NAMALWA (cell line): ENCODE results near the gene DPEP2NB.
"Not testable (repeated sequence)": the region's sequence is repeated elsewhere in the genome, so short reads cannot be mapped to it uniquely, and the experiment has no call there.

Source experiments
- DNase-seq: peaks from one replicate; pipeline ENCODE4 v3.0.0-alpha.2; 2015; ENCODE audit warnings: low spot score

The DPEP2NB gene

GRCh38 chr16:68013440-68013839 lies 2.3 kb downstream of the DPEP2NB start:
- DNase-seq: no peak

- DNase-seq: not testable (repeated sequence)
Observed at GRCh38 chr16:68009872-68010271, 5.8 kb downstream of the DPEP2NB start.

- DNase-seq: no peak
Observed at GRCh38 chr16:68009157-68009735, 6.5 kb downstream of the DPEP2NB start.

GRCh38 chr16:68005786-68006286 lies 9.9 kb downstream of the DPEP2NB start:
- peak; percentile 76 for DNase-seq

GRCh38 chr16:68005211-68005610 lies 10.5 kb downstream of the DPEP2NB start:
- no peak for DNase-seq

DNA sequence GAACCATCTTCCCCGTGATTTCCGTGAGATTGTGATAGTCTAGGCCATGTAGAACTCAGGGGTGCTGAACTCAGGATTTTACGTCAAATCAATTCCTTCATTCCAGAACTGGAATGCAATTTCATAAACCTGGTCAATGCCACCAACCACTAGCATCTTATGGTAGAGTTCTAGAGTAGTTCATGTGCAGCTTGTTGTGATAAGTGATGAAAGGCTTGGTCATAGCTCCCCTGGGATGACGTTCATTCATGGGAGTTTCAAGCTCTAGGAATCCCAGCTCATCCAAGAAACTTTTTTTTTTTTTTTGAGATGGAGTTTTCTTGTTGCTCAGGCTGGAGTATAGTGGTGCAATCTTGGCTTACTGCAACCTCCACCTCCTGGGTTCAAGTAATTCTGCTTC lies 12.7 kb downstream of the DPEP2NB start:
- DNase-seq: no peak

- DNase-seq: no peak
Observed at GRCh38 chr16:68000450-68000849, 15.3 kb downstream of the DPEP2NB start.

GRCh38 chr16:67999985-68000384 lies 15.7 kb downstream of the DPEP2NB start:
- DNase-seq: peak; percentile 37

DNA sequence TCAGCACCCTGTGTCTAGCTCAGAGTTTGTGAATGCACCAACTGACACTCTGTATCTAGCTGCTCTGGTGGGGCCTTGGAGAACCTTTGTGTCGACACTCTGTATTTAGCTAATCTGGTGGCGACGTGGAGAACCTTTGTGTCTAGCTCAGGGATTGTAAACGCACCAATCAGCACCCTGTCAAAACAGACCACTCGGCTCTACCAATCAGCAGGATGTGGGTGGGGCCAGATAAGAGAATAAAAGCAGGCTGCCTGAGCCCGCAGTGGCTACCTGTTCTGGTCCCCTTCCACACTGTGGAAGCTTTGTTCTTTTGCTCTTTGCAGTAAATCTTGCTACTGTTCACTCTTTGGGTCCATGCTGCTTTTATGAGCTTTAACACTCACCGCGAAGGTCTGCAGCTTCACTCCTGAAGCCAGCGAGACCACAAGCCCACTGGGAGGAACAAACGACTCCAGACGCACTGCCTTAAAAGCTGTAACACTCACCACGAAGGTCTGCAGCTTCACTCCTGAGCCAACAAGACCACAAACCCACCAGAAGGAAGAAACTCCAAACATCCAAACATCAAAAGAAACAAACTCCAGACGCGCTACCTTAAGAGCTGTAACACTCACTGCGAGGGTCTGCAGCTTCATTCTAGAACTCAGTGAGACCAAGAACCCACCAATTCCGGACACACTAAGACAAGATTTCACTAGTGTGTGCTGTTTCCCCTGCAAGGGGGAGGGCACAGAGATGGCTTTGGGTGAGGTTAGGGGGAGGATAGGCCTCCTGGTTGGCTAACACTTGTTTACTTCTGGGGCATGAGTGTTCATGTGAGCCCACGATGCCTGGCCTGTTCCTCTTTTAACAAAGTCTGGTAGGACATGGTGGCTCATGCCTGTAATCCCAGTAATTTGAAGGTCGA lies 16.7 kb downstream of the DPEP2NB start, which contains the start of gene DPEP2:
Gene DPEP2 (minus strand): TSS at position 706 of the 910 bp plus-strand sequence. CDS start 6,272 bp downstream, outside the sequence.
- DNase-seq: not testable (repeated sequence)

DNA sequence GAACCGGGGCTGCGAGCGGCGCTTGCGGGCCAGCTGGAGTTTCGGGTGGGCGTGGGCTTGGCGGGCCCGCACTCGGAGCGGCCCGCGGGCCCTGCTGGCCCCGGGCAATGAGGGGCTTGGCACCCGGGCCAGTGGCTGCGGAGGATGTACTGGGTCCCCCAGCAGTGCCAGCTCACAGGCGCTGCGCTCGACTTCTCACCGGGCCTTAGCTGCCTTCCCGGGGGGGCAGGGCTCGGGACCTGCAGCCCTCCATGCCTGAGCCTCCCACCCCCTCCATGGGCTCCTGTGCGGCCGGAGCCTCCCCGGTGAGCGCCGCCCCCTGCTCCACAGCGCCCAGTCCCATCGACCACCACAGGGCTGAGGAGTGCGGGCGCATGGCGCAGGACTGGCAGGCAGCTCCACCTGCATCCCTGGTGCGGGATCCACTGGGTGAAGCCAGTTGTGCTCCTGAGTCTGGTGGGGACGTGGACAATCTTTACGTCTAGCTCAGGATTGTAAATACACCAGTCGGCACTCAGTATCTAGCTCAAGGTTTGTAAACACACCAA lies 17.4 kb downstream of the DPEP2NB start:
- not testable (repeated sequence) for DNase-seq

DNA sequence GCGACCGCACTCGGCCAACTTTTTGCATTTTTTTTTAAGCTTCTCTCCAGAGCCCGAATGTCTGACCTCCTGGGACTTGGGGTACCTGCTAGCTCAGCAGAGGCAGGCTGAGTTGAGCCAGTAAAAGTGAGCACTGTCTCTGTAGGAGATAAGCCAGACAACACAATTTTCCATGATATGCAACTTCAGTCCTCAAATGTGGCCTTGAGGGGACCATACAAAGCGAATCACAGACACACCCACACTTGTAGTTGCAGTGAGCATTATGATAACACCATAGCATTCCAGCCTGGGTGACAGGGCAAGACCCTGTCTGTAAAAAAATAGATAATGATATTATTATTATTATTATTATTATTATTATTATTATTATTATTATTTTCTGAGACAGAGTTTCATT lies 19.0 kb downstream of the DPEP2NB start:
- no peak for DNase-seq

GRCh38 chr16:67995423-67995822 lies 20.3 kb downstream of the DPEP2NB start:
- DNase-seq: no peak

GRCh38 chr16:67994040-67994408 lies 21.7 kb downstream of the DPEP2NB start:
- not testable (repeated sequence) for DNase-seq

DNA sequence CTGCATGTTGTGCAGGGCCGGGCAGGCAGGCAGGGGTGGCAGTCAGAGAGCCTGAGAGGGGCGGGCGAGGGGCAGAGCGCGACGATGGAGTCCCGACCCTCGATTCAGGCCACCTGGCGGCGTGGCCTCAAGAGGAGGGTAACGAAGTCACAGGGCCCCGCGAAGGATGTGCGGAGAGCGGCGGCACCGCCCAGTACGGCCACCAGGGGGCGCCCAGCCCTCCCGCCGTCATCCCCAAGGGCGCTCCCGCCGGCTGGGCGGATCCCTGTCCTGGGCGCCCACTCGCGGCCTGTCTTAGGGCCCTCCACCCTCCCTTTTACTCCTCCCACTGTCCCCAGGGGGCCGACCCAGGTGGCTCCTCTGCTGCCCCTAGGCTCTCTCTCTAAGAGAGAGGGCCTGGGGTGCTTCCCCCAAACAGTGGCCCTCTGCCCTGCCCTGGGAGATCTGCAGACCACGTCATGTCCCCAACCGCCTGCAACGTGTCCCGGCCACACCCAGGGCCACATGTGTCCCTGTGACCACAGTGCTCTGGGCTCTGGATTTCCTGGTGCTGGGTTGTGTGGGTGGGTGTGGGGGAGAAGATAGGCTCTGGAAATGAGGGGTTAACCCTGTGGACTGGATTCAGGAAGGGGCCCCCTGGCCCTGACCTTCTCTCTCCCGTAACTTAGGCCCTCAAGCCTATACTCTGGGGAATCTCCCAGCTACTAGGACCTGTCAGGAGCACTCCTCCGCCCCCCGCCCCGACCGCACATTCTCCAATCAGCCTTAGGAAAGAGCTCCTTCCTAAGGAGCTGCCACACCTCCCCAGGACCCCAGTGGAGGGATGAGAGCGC lies 22.3 kb downstream of the DPEP2NB start:
- peak; percentile 90 for DNase-seq

GRCh38 chr16:67992661-67993206 lies 23.0 kb downstream of the DPEP2NB start:
- no peak for DNase-seq

GRCh38 chr16:67990018-67990386 lies 25.7 kb downstream of the DPEP2NB start:
- DNase-seq: no peak

DNA sequence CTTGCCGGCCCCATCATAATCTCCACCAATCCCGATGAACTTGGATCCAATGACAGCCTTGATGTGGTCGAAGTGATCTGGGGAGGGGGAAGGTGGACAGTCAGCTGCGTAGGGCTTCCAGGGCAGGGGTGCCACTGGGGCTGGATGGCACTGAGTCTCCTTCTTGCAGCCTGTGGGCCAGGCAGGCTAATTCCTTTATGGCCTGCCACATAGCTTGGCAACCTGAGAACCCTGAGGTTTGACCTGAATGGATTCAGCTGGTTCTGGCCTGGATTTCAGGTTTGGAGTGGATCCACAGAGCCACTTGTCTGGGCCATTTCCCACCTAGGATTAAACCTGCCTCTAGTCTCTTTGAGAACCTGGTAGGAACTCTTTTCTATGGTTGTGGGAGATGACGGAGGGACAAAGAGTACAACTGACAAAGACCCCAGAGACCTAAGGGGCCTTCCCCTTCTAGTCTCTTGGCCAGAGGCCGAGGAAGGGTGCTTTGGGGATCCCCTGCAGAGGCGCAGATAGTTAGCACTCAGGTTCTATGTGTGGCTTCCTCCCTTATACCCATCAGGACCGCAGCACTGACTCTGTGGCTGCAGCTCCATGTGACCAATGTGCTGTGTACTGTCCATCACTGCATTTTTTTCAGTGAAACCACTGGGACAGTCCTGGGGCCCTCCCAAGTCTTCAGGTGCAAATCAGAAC lies 26.2 kb downstream of the DPEP2NB start:
- DNase-seq: no peak

GRCh38 chr16:67988675-67989074 lies 27.0 kb downstream of the DPEP2NB start:
- no peak for DNase-seq

- DNase-seq: no peak
Observed at GRCh38 chr16:67987460-67988160, 28.1 kb downstream of the DPEP2NB start.

- DNase-seq: no peak
Observed at GRCh38 chr16:67986949-67987348, 28.8 kb downstream of the DPEP2NB start.
